VCaP (cell line): ENCODE data around the gene HK3.

ENCODE experiments used
- H3K27ac ChIP-seq: fragments of 450-650 bp; 2 replicates; pipeline ENCODE4 v1.5.1; 2017
- CTCF ChIP-seq: fragments of 450-650 bp; conservative IDR thresholded peaks from 2 replicates; pipeline ENCODE4 v1.5.1; 2017; ENCODE audit warnings: mild to moderate bottlenecking, moderate library complexity

Gene HK3

GRCh38 chr5:176863765-176864098 lies 35.4 kb downstream of the HK3 start:
- H3K27ac ChIP-seq: no peak overlapping the region
- TF ChIP-seq CTCF: no peak

GRCh38 chr5:176863041-176863764 lies 35.9 kb downstream of the HK3 start:
- H3K27ac ChIP-seq: no peak overlapping the region
- TF ChIP-seq CTCF: no peak

- TF ChIP-seq CTCF: no peak
These were observed 36.7 kb downstream of the HK3 start for GRCh38 chr5:176862330-176862995.

GRCh38 chr5:176861276-176861675 lies 37.9 kb downstream of the HK3 start:
- TF ChIP-seq CTCF: no peak
- H3K27ac ChIP-seq: no peak overlapping the region

More at GRCh38 chr5:176862330-176862995, 36.7 kb downstream of the HK3 start:
- no peak overlapping the region for H3K27ac ChIP-seq

- TF ChIP-seq CTCF: no peak
- no peak overlapping the region for H3K27ac ChIP-seq
These were observed 38.8 kb downstream of the HK3 start for GRCh38 chr5:176860381-176860780.

- H3K27ac ChIP-seq: no peak overlapping the region
- no peak for TF ChIP-seq CTCF
These were observed 39.2 kb downstream of the HK3 start for GRCh38 chr5:176859916-176860315.

GRCh38 chr5:176857894-176858273 lies 41.3 kb downstream of the HK3 start:
- TF ChIP-seq CTCF: no peak
- H3K27ac ChIP-seq: no peak overlapping the region
